NCI-H748 treated with DMSO at 0.1 percent for 48 hours (cell line): ENCODE measurements around the gene MAD2L2.

Source experiments
- DNase-seq: peaks from one replicate; lab custom pipeline; 2025; lab: John Stamatoyannopoulos, UW

The MAD2L2 gene

DNA sequence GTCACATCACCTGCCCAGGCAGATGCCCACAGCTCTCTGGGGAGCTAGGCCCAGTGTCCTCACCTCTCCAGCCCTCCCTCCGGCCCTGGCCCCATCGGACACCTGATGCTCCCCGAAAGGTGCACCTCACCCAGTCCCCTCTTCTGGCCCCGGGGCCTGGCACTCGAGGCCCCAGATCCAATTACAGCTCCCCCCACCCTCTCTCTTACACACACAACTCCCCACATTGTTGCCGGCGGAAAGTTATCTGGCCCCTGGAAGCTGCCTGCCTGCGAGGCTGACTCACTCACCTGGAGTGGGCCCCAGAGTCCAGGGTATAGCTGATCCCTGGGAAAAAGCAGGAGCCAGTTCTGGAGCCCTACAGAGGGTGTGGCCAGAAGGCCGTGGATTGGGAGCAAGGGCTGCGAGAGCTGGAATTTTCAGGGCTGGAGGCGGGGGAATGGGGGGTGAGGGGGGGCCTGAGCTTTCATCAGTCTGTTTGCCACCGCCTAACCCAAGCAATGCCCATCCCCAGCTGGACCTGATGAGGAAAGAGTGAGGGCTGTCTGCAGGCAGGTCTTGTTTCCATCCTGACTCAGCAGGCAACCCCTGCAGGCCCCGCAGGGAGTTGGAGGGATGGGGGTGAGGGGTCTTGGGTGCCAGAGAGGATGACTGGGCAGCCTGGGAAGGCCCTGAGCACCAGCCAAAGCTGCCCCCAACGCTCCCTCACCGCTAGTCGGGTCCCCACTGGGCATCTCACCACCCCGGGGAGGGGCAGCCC, 27.7 kb downstream of the MAD2L2 start:
- DNase-seq, result no peak

- no peak for DNase-seq
Measured at GRCh38 chr1:11652203-11652780, 28.7 kb downstream of the MAD2L2 start.

DNA sequence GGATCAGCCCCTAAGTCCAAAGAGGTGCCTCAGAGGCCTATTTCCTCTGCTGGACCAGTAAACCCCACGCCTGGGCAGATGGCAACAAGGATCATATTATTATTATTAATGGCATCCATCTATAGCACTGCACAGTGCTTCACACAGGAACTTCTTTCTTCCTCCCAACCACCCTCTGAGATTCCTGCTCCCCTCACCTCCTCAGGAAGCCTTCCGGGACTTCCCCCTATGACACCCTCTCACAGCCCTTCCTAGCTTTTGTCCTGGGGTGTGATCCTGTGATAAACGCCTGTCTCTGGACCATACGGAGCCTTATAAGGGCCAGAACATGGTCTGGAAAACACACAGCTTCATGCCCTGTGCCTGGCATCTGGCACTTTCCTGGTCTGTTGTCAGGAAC, 29.9 kb downstream of the MAD2L2 start:
- no peak for DNase-seq

- DNase-seq, result peak; percentile 42
Measured at GRCh38 chr1:11650331-11650991, 30.5 kb downstream of the MAD2L2 start.

GRCh38 chr1:11649624-11650330, 31.2 kb downstream of the MAD2L2 start:
- no peak for DNase-seq

- DNase-seq, result no peak
Measured at GRCh38 chr1:11649237-11649623, 31.7 kb downstream of the MAD2L2 start.

GRCh38 chr1:11648732-11649158, 32.2 kb downstream of the MAD2L2 start:
- DNase-seq, result no peak

GRCh38 chr1:11648039-11648438, 32.9 kb downstream of the MAD2L2 start:
- no peak for DNase-seq

DNA sequence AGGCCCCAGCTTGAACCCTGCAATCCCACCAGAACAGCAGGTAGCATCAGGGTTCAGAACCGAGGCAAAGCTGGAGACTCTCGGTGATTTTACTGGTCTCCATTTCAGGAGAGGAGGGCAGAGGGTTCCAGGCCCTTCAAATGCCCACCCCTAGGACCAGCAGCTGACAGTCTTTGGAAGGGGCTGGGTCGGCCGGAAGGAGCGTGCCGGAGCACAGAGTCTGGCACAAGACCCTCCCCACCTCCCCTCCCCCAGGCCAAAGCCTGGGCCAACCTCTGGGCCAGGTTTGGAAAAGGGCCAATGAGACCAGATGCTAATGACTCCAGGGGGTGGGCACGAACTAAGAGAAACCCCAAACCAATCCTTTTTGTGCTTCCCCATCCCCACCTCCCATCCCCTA, 33.6 kb downstream of the MAD2L2 start:
- DNase-seq, result no peak

- DNase-seq, result no peak
Measured at GRCh38 chr1:11646317-11646716, 34.6 kb downstream of the MAD2L2 start.

DNA sequence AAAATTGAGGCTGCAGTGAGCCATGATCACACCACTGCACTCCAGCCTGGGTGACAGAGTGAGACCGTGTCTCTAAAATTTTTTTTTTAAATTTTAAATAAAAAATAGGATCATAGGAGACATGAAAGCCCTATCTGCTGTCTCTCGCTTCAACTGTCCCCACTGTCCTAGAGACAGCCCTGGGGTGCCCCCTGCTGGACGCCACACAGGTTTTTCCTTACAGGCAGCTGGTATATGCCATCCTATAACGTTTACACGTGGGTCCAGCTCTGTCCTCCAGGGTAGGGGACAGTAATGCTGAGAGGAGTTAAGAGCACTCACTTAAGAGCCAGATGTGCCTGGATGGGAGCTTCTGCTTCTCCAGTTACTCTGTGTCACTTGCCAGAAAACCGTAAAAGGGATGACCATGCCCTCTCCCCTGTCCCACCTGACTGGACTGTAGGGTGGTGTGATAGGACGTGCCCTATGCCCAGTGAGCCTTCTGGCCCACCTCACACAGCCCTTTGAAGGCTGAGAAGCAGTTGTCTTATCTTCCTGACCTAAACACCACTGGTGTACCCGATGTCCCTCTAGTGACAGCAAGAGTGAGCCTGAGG, 35.2 kb downstream of the MAD2L2 start:
- peak; percentile 47 for DNase-seq

GRCh38 chr1:11645270-11645669, 35.7 kb downstream of the MAD2L2 start:
- DNase-seq, result no peak

DNA sequence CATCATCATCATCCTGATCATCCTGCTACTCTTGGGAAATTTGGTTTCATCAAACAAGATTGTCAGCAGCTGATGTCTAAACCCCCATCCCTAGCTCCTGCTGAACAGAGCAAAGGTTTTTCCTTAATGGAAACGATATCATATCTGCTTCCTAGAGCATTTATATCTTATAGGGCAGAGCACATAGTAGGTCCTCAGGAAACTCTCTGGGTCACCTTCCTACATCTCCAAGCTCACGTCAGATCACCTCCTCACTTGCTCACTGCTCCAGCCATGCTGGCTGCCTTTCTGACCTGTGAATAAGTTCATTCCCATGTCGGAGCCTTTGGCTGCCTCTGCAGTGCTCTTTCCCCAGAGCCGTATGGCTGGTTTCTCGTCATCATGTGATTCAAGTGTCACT, 37.2 kb downstream of the MAD2L2 start:
- no peak for DNase-seq

DNA sequence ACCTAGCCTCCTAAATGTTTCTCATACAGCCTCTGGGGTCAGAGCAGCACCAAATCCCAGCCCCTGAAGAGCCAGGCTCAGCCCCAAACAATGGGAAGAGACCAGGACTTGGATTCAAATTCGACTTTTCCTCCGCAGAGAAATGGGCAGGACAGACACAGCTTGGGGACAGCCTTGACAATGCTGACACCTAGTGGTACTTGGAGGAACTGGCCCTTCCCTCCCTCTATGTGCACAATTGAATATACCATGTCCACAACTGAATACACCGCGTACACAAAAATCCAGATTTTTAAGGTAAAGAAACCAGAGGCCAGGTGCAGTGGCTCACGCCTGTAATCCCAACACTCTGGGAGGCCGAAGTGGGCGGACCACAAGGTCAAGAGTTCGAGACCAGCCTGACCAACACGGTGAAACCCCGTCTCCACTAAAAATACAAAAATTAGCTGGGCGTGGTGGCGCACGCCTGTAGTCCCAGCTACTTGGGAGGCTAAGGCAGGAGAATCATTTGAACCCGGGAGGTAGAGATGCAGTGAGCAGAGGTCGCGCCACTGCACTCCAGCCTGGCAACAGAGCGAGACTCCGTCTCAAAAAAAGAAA, 38.4 kb downstream of the MAD2L2 start:
- DNase-seq, result peak; percentile 22

DNA sequence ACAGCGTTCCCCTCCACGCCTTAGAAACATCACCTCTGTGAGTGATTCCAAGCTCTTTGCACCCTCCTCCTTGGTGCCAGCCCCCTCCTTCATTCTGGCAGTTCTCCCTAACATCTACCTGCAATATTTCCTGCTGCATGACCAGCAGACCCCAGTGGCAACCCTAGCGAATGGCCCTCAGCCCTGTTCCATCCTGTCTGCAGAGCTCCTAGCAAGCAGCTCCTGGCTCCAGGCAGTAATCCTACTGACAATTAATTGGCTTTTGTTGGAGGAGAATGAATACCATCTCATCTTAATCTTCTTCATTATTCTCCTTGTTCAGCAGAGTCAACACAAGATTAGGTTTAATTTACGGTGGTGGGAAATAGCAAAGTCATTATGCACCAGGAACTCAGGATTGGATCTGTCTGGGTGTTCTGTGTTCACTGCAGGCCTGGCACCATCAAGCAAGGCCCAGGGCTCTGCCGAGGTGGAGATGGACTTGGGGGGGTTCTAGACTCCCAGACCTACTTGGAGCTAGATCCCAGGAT, 39.1 kb downstream of the MAD2L2 start:
- no peak for DNase-seq

DNA sequence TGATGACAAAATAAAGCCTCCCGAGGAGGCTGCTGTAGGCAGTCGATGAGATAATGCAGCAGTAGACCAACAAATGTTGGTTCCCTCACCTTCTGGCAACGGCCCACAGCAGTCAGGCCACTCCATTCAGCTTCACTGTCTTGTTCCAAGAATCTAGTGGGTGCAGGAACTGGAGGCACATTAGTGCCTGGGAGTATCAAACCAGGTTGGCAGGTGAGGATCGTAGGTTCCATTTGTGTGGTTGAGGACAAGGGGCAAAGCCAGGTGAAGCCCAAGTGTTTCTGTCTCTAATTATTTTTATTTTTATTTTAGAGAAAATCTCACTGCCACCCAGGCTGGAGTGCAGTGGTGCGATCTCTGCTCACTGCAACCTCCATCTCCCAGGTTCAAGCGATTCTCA, 40.0 kb downstream of the MAD2L2 start:
- no peak for DNase-seq

- DNase-seq, result no peak
Measured at GRCh38 chr1:11640101-11640500, 40.8 kb downstream of the MAD2L2 start.

DNA sequence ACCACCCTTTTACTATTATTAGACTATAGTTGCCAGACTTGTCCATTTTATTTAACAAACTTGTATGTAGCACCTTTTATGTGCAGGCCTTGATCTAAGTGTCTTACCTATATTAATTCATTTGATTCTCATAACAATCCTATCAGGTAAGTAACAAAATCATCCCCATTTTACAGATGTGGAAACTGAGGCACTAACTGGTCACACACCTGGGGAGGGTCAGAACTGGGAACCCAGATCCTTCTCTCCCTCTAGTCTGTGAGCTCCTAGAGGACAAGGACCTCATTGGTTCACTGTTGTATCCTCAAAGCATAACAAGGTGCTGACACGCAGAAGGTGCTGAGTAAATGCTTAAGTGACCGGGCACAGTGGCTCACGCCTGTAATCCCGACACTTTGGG, 41.6 kb downstream of the MAD2L2 start:
- no peak for DNase-seq

- no peak for DNase-seq
Measured at GRCh38 chr1:11638121-11638520, 42.8 kb downstream of the MAD2L2 start.

- DNase-seq, result no peak
Measured at GRCh38 chr1:11634365-11635192, 46.4 kb downstream of the MAD2L2 start.
